Neuronal stem cell (in vitro differentiated cells): ENCODE measurements around the gene SNRPA1.

ENCODE experiments used
- DNase-seq: peaks from one replicate; pipeline ENCODE4 v3.0.0-alpha.2; 2013; ENCODE audit warnings: low spot score
- H2AFZ ChIP-seq: one replicate; pipeline ENCODE4 v1.6.1; 2013; ENCODE audit warnings: mild to moderate bottlenecking, low read length, inconsistent platforms
- H2AK5ac ChIP-seq: 2 replicates; pipeline ENCODE4 v1.6.1; 2013; ENCODE audit warnings: low read depth, mild to moderate bottlenecking, inconsistent platforms, low read length, moderate library complexity, mixed read lengths
- H2BK120ac ChIP-seq: 2 replicates; pipeline ENCODE4 v1.6.1; 2013; ENCODE audit warnings: low read depth, mild to moderate bottlenecking, inconsistent platforms, low read length, moderate library complexity, mixed read lengths
- H2BK12ac ChIP-seq: one replicate; pipeline ENCODE4 v1.6.1; 2013; ENCODE audit warnings: low read length, inconsistent platforms
- H2BK15ac ChIP-seq: 2 replicates; pipeline ENCODE4 v1.6.1; 2013; ENCODE audit warnings: mild to moderate bottlenecking, low read length, inconsistent platforms, mixed read lengths
- H2BK5ac ChIP-seq: one replicate; pipeline ENCODE4 v1.6.1; 2013; ENCODE audit warnings: inconsistent platforms, mild to moderate bottlenecking, low read length, moderate library complexity
- H3K14ac ChIP-seq: one replicate; pipeline ENCODE4 v1.6.1; 2013; ENCODE audit warnings: low read length, inconsistent platforms
- H3K18ac ChIP-seq: 2 replicates; pipeline ENCODE4 v1.6.1; 2013; ENCODE audit warnings: low read length, inconsistent platforms
- H3K23ac ChIP-seq: 2 replicates; pipeline ENCODE4 v1.6.1; 2013; ENCODE audit warnings: low read depth, mild to moderate bottlenecking, mixed read lengths, low read length, inconsistent platforms; ENCODE audit not compliant: poor library complexity
- H3K27ac ChIP-seq: replicated peaks from 3 replicates; pipeline ENCODE4 v1.5.1; 2013; ENCODE audit warnings: low read length, inconsistent platforms
- H3K27me3 ChIP-seq, 3 experiments: 2 replicates each; pipeline ENCODE4 v1.6.1; 2013; ENCODE audit warnings: low read length in 3 of 3, mild to moderate bottlenecking in 2 of 3, inconsistent platforms in 1 of 3, low read depth in 1 of 3, mixed read lengths in 1 of 3, moderate library complexity in 1 of 3; ENCODE audit not compliant: control insufficient read depth in 3 of 3, insufficient read depth in 3 of 3
- H3K36me3 ChIP-seq, 2 donors: replicated peaks in 1 of 2; 2 replicates each; pipeline ENCODE4 v1.6.1; 2013; ENCODE audit warnings: low read length in 2 of 2; ENCODE audit not compliant: control insufficient read depth in 2 of 2, insufficient read depth in 2 of 2
- H3K4ac ChIP-seq: 2 replicates; pipeline ENCODE4 v1.6.1; 2013; ENCODE audit warnings: inconsistent platforms, mild to moderate bottlenecking, low read length, moderate library complexity
- H3K4me1 ChIP-seq, 2 donors: 1 replicate in 1 of 2; 2 replicates in 1 of 2; pipeline ENCODE4 v1.6.1; 2013; ENCODE audit warnings: low read length in 2 of 2, low read depth in 1 of 2; ENCODE audit not compliant: control insufficient read depth in 2 of 2, insufficient read depth in 1 of 2
- H3K4me2 ChIP-seq: one replicate; pipeline ENCODE4 v1.6.1; 2013; ENCODE audit warnings: mild to moderate bottlenecking, low read length, inconsistent platforms; ENCODE audit not compliant: insufficient read depth, poor library complexity, severe bottlenecking
- H3K4me3 ChIP-seq, 2 donors: 2 replicates each; pipeline ENCODE4 v1.5.1; 2013; ENCODE audit warnings: low read length in 2 of 2, mild to moderate bottlenecking in 2 of 2, inconsistent platforms in 1 of 2, moderate library complexity in 1 of 2
- H3K79me1 ChIP-seq: one replicate; pipeline ENCODE4 v1.6.1; 2013; ENCODE audit warnings: low read depth, mild to moderate bottlenecking, inconsistent platforms, low read length, moderate library complexity
- H3K9ac ChIP-seq: one replicate; pipeline ENCODE4 v1.6.1; 2013; ENCODE audit warnings: mild to moderate bottlenecking, low read depth, low read length, inconsistent platforms; ENCODE audit not compliant: poor library complexity
- H3K9me3 ChIP-seq, 2 donors: replicated peaks in 1 of 2; 2 replicates each; pipeline versions ENCODE3 to v1.6.1; 2013; ENCODE audit warnings: low read length in 2 of 2, mild to moderate bottlenecking in 2 of 2, inconsistent platforms in 1 of 2, low read depth in 1 of 2, mixed read lengths in 1 of 2, moderate library complexity in 1 of 2; ENCODE audit not compliant: control insufficient read depth in 2 of 2, insufficient read depth in 1 of 2
- H4K8ac ChIP-seq: one replicate; pipeline ENCODE4 v1.6.1; 2013; ENCODE audit warnings: low read depth, mild to moderate bottlenecking, inconsistent platforms, low read length, moderate library complexity
- H4K91ac ChIP-seq: one replicate; pipeline ENCODE4 v1.6.1; 2013; ENCODE audit warnings: low read length, low read depth, mild to moderate bottlenecking, inconsistent platforms; ENCODE audit not compliant: poor library complexity
- WGBS, 2 donors: extraction: QIAGEN DNeasy Blood & Tissue Kit; methylation state at CpG; one replicate each; pipeline ENCODE4 v1.1.7; 2013; ENCODE audit warnings: missing lambda C conversion rate in 2 of 2, mixed read lengths in 1 of 2; ENCODE audit not compliant: insufficient read length in 2 of 2, insufficient replicate concordance in 1 of 2; ENCODE audit errors: extremely low coverage in 2 of 2; 5-methylcytosine and 5-hydroxymethylcytosine counted together

Gene SNRPA1

DNA sequence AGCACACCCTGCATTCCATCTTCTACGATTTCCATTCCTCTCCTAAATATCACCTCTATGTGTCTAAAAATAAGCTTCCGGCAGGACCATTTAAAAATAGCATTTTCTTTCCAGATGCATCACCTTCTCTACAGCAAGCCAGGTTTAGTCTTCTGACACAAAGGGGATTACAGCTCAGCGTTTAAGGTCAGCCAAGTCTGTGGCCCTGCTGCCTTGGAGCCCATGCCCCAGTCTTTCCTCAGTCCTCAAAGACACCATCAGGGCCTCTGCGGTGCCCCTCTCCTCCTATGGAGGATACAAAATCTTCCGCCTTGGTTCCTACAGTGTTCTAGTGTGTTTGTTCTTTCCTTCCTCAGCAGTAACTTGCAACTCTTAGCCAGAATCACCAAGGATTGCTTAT, 21.5 kb downstream of the SNRPA1 start:
- H3K79me1 ChIP-seq = peaks cover 5% of the 10 kb centered on the region
- DNase-seq = no peak
- H3K27ac ChIP-seq = no peak overlapping the region
- H3K27me3 ChIP-seq = no peaks in the 10 kb centered on the region
- peaks cover 32 to 74% of the 10 kb centered on the region in 2 donors for H3K36me3 ChIP-seq
- no peak overlapping the region for H3K4me2 ChIP-seq
- no peak overlapping the region for H3K14ac ChIP-seq
- H3K23ac ChIP-seq = no peak overlapping the region
- H3K4ac ChIP-seq = no peak overlapping the region
- no peak overlapping the region for H3K9ac ChIP-seq
- H4K8ac ChIP-seq = no peak overlapping the region
- peaks cover 4% of the 10 kb centered on the region in 2 donors for H3K4me1 ChIP-seq
- H4K91ac ChIP-seq = no peak overlapping the region
- WGBS, 2 donors = no CpG with 5 or more reads among the region's 5 CpGs
- H3K18ac ChIP-seq = no peak overlapping the region
- H2AK5ac ChIP-seq = no peak overlapping the region
- no peak overlapping the region for H2AFZ ChIP-seq
- H3K4me3 ChIP-seq = no peak overlapping the region
- no peak overlapping the region for H2BK12ac ChIP-seq
- H2BK15ac ChIP-seq = no peak overlapping the region
- no peaks in the 10 kb centered on the region for H3K9me3 ChIP-seq
- no peak overlapping the region for H2BK5ac ChIP-seq
- H2BK120ac ChIP-seq = no peak overlapping the region

DNA sequence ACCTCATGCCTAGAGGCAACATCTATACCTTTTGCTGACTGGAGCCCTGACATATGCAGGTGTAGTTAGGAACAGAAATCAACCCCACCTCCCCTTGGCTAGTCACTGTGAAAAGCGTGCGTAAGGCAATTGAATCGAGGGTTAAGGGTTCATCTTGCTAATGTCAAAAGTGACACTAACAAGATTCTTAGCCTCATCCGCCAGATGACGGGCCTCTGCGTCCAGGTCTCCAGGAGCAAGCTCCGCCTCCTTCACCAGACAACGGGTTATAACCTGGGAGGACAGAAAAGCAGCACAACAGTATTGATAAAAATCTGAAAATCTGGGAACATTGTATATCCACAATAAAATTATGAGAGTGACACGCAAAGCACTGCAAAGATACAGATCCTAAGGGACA, 22.5 kb downstream of the SNRPA1 start:
- Histone ChIP-seq H3K4me3 (no peak overlapping the region), H3K36me3 (peaks cover 32 to 79% of the 10 kb centered on the region in 2 donors)

DNA sequence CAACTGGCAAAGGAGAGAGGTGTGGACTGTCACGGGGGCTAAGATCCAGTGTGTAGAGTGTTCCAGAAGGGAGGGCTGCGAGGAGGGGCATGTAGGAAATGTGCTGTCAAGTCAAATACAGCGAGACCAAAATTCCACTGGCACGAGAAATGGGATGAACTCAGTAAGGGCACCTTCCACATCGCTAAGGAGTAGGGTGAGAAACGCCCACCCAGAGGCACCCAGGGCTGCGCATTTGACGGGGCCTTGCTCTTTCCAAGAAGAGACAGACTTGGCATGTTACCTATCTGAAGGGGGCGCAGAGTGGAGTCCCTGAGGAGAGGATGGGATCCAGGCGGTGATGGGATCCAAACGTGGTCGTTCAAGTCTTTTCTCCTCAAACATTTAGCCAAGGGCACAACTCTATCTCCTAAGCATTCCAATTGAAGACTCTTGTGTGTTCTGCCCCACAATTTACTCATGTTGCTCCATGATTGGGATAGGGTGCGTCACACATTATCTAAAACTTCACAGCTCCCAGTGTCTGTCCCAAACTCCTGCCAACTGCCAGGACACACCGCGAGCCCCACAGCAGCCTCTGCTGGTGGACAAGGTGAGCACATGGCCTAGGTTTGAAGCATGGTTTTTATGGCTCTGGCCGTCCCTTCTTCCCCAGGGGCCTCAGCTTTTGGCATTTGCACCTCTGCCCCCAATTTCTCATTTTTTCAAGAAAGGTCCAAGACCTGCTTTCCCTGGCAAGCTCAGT, 25.4 kb downstream of the SNRPA1 start:
- no peaks in the 10 kb centered on the region for H3K27me3 ChIP-seq

More for the DNA sequence above, 22.5 kb downstream of the SNRPA1 start:
- Histone ChIP-seq H3K27ac (no peak overlapping the region), H3K9ac (no peak overlapping the region), H2AK5ac (no peak overlapping the region), H4K91ac (no peak overlapping the region), H2BK15ac (no peak overlapping the region), H3K79me1 (peaks cover 5% of the 10 kb centered on the region), H3K23ac (no peak overlapping the region), H3K27me3 (no peaks in the 10 kb centered on the region), H2BK5ac (no peak overlapping the region), H3K14ac (no peak overlapping the region), H2AFZ (no peak overlapping the region), H2BK12ac (no peak overlapping the region), H3K4me2 (no peak overlapping the region), H4K8ac (no peak overlapping the region), H3K18ac (no peak overlapping the region), H3K9me3 (no peaks in the 10 kb centered on the region), H3K4ac (no peak overlapping the region), H3K4me1 (peaks cover 2 to 4% of the 10 kb centered on the region in 2 donors), H2BK120ac (no peak overlapping the region)
- no peak for DNase-seq
- no CpG with 5 or more reads among the region's 9 CpGs for WGBS, 2 donors

DNA sequence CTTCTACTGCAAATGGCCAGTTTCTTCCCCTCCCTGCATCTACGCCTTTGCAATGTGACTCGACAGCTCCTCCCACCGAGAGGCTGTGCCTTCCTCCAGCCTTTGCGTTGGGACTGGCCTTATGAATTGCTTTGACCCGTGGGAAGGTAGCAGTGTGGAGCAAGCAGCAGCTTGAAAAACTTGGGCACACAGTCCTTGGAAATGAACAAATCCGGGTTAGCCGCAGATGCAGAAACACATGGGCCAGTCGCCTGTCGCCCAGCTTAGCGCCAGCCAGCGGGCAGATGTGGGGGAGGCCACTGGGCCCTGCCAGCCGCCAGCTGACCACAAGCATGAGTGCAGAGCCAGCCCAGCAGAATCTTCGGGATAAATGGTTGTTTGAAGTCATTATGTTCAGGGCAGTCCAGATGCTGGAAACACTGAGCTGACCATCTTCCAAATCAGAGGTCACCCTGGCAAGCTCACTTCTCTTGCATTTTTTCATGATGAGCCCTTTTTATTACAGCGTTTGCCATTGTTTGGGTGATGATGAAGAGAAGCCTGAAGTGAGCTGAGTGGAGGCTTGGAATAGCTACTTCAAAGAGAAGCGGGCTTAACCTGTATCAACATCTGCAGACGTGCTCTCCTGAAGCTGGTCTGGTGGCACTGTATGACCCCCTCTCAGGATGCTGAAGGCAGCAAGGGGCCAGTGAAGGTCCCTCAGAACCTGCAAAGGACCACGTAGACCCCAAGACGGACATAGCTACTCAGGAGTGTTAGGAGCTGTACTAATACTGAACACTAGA, 27.5 kb downstream of the SNRPA1 start:
- Histone ChIP-seq H3K23ac (no peak overlapping the region), H3K9ac (no peak overlapping the region), H3K14ac (no peak overlapping the region), H3K4me3 (no peak overlapping the region), H3K4ac (no peak overlapping the region), H3K27ac (no peak overlapping the region), H3K36me3 (peaks cover 12 to 44% of the 10 kb centered on the region in 2 donors), H2AK5ac (no peak overlapping the region), H3K27me3 (no peaks in the 10 kb centered on the region), H3K4me1 (no peaks in the 10 kb centered on the region), H3K79me1 (no peaks in the 10 kb centered on the region), H3K9me3 (no peaks in the 10 kb centered on the region), H3K4me2 (no peak overlapping the region), H2AFZ (no peak overlapping the region), H3K18ac (no peak overlapping the region), H2BK5ac (no peak overlapping the region), H2BK15ac (no peak overlapping the region), H4K91ac (no peak overlapping the region), H2BK12ac (no peak overlapping the region), H2BK120ac (no peak overlapping the region), H4K8ac (no peak overlapping the region)
- no peak for DNase-seq
- WGBS, 2 donors = no CpG with 5 or more reads among the region's 18 CpGs

More for the DNA sequence above, 25.4 kb downstream of the SNRPA1 start:
- no peak overlapping the region for H2AFZ ChIP-seq
- H2BK5ac ChIP-seq = no peak overlapping the region
- no peak overlapping the region for H3K4ac ChIP-seq
- H2BK12ac ChIP-seq = no peak overlapping the region
- H4K91ac ChIP-seq = no peak overlapping the region
- no peak overlapping the region for H3K9ac ChIP-seq
- H3K23ac ChIP-seq = no peak overlapping the region
- no peaks in the 10 kb centered on the region for H3K79me1 ChIP-seq
- H3K18ac ChIP-seq = no peak overlapping the region
- no peak overlapping the region for H3K27ac ChIP-seq
- H3K4me2 ChIP-seq = no peak overlapping the region
- DNase-seq = no peak
- no peaks in the 10 kb centered on the region for H3K4me1 ChIP-seq
- H3K4me3 ChIP-seq = no peak overlapping the region
- H2BK120ac ChIP-seq = no peak overlapping the region
- H3K14ac ChIP-seq = no peak overlapping the region
- no CpG with 5 or more reads among the region's 16 CpGs for WGBS, 2 donors
- no peaks in the 10 kb centered on the region for H3K9me3 ChIP-seq
- H4K8ac ChIP-seq = no peak overlapping the region
- no peak overlapping the region for H2AK5ac ChIP-seq
- H2BK15ac ChIP-seq = no peak overlapping the region
- H3K36me3 ChIP-seq = peaks cover 27 to 66% of the 10 kb centered on the region in 2 donors
